ENCODE results near the gene PDP2.

- TF ChIP-seq CTCF (IDR thresholded peaks at IDR 0.05) (no peak), POLR2AphosphoS5 (IDR thresholded peaks at IDR 0.05) (no peak)
These were observed 30.1 kb upstream of the PDP2 start for GRCh38 chr16:66850115-66850815.
